Vagina (tissue), 2 donors: ENCODE measurements around the gene CD151.
A peak's percentile ranks its signal among the peaks of the same experiment; 100 is the strongest.

Source experiments
- POLR2A ChIP-seq, 2 donors: fragments of 450-650 bp; IDR thresholded peaks; one replicate each; pipeline ENCODE4 v1.6.1; 2017; ENCODE audit warnings: antibody characterized with exemption in 2 of 2, mild to moderate bottlenecking in 2 of 2, moderate library complexity in 2 of 2
- POLR2AphosphoS5 ChIP-seq, 2 donors: sonication (generic); formaldehyde crosslinking; IDR thresholded peaks; one replicate each; pipeline ENCODE4 v1.9.0; 2017; ENCODE audit warnings: antibody characterized with exemption in 2 of 2, mild to moderate bottlenecking in 2 of 2, low read depth in 1 of 2; ENCODE audit not compliant: insufficient read depth in 1 of 2
- TF ChIP-seq, protein P1 (sequence below), 3 experiments: fragments of 450-650 bp in 2 of 3; fragments of 200-600 bp in 1 of 3; sonication (generic) in 1 of 3; IDR thresholded peaks; one replicate each; pipeline ENCODE4 v1.5.1; 2017 to 2019; ENCODE audit warnings: antibody characterized with exemption in 3 of 3, mild to moderate bottlenecking in 2 of 3, moderate library complexity in 2 of 3

GRCh38 chr11:844693-845644 is 12.2 kb downstream of the CD151 start:
- TF ChIP-seq, protein P1, sequence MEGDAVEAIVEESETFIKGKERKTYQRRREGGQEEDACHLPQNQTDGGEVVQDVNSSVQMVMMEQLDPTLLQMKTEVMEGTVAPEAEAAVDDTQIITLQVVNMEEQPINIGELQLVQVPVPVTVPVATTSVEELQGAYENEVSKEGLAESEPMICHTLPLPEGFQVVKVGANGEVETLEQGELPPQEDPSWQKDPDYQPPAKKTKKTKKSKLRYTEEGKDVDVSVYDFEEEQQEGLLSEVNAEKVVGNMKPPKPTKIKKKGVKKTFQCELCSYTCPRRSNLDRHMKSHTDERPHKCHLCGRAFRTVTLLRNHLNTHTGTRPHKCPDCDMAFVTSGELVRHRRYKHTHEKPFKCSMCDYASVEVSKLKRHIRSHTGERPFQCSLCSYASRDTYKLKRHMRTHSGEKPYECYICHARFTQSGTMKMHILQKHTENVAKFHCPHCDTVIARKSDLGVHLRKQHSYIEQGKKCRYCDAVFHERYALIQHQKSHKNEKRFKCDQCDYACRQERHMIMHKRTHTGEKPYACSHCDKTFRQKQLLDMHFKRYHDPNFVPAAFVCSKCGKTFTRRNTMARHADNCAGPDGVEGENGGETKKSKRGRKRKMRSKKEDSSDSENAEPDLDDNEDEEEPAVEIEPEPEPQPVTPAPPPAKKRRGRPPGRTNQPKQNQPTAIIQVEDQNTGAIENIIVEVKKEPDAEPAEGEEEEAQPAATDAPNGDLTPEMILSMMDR (IDR thresholded peaks at IDR 0.05), result no peak
- TF ChIP-seq POLR2A (IDR thresholded peaks at IDR 0.05) (no peak), POLR2AphosphoS5 (IDR thresholded peaks at IDR 0.05; ENCODE audit: insufficient read depth in 1 of 2, low read depth in 1 of 2) (peak; percentile 74 to 77)
